ENCODE data around the gene MORC3.

Gene MORC3

DNA sequence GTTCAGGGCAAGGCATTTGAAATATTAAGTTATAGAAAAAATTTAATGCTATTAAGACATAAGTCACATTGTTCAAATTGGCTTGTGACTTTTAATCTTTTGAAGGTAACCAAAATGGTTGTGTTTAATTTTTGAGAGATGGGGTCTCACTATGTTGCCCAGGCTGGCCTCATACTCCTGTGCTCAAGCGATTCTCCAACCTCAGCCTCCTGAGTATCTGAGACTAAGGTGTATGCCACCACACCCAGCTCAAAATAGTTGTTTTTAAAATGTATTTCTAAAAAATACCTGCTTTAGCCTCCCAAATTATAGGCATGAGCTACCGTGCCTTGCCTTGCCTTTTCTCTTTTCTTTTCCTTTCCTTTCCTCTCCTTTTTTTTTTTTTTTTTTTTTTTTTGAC is 39.2 kb downstream of the MORC3 start:
- no CpG with 5 or more reads among the region's 2 CpGs for WGBS (ENCODE audit: extremely low coverage, insufficient coverage, insufficient read length)
- no peak overlapping the region for H2AK5ac ChIP-seq (ENCODE audit: low read length)
- no peak overlapping the region for H3K9ac ChIP-seq (ENCODE audit: low read length)

DNA sequence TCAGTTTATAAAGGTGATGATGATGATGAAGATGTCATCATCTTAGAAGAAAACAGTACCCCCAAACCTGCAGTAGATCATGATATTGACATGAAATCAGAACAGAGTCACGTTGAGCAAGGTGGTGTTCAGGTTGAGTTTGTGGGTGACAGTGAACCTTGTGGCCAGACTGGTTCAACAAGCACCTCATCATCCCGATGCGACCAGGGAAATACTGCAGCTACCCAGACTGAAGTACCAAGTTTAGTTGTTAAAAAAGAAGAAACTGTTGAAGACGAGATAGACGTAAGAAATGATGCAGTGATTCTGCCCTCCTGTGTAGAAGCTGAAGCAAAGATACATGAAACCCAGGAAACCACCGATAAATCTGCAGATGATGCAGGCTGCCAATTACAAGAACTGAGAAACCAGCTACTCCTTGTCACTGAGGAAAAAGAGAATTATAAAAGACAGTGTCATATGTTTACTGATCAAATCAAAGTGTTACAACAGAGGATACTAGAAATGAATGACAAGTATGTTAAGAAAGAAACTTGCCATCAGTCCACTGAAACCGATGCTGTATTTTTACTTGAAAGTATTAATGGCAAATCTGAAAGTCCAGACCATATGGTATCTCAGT is 49.2 kb downstream of the MORC3 start:
- Histone ChIP-seq H3K36me3 (ENCODE audit: control insufficient read depth in 1 of 2, insufficient read depth in 2 of 2, low read length in 2 of 2) (peaks cover 30 to 54% of the 10 kb centered on the region in 2 experiments), H3K27ac (ENCODE audit: low read depth, low read length) (no peak overlapping the region), H3K4me2 (ENCODE audit: low read length) (no peak overlapping the region), H3K14ac (ENCODE audit: low read length) (no peak overlapping the region), H3K18ac (ENCODE audit: low read length) (no peak overlapping the region), H2BK12ac (ENCODE audit: low read length) (no peak overlapping the region), H2BK120ac (ENCODE audit: insufficient read depth, low read length, poor library complexity) (no peak overlapping the region), H3K9ac (ENCODE audit: low read length) (no peak overlapping the region), H3K27me3 (ENCODE audit: insufficient read depth, low read length) (no peaks in the 10 kb centered on the region), H2BK5ac (ENCODE audit: low read depth, low read length, poor library complexity) (no peak overlapping the region), H3K9me3 (ENCODE audit: insufficient read depth, low read depth, low read length) (no peaks in the 10 kb centered on the region), H4K12ac (ENCODE audit: low read depth, low read length) (no peak overlapping the region), H3K4me3 (ENCODE audit: low read depth, low read length) (no peak overlapping the region), H3K4me1 (ENCODE audit: control insufficient read depth in 1 of 2, insufficient read depth in 2 of 2, low read length in 2 of 2) (no peaks in the 10 kb centered on the region), H3K23ac (ENCODE audit: low read length) (no peak overlapping the region), H2AFZ (ENCODE audit: insufficient read depth, low read length, poor library complexity) (no peak overlapping the region), H4K8ac (ENCODE audit: low read depth, low read length) (no peak overlapping the region), H3K79me2 (ENCODE audit: control insufficient read depth, insufficient read depth, low read length, poor library complexity) (no peaks in the 10 kb centered on the region), H2AK5ac (ENCODE audit: low read length) (no peak overlapping the region), H3K79me1 (ENCODE audit: low read length) (no peaks in the 10 kb centered on the region), H4K91ac (ENCODE audit: low read depth, low read length) (no peak overlapping the region), H3K4ac (ENCODE audit: low read depth, low read length) (no peak overlapping the region)
- no CpG with 5 or more reads among the region's 7 CpGs for WGBS (ENCODE audit: extremely low coverage, insufficient coverage, insufficient read length)
- no peak for DNase-seq

More for the DNA sequence above, 39.2 kb downstream of the MORC3 start:
- no peak overlapping the region for H2BK120ac ChIP-seq (ENCODE audit: insufficient read depth, low read length, poor library complexity)
- H3K36me3 ChIP-seq (ENCODE audit: control insufficient read depth in 1 of 2, insufficient read depth in 2 of 2, low read length in 2 of 2), result peaks cover 29 to 52% of the 10 kb centered on the region in 2 experiments
- no peak overlapping the region for H3K4ac ChIP-seq (ENCODE audit: low read depth, low read length)
- no peaks in the 10 kb centered on the region for H3K9me3 ChIP-seq (ENCODE audit: insufficient read depth, low read depth, low read length)
- H2BK5ac ChIP-seq (ENCODE audit: low read depth, low read length, poor library complexity), result no peak overlapping the region
- DNase-seq, result no peak
- no peak overlapping the region for H4K12ac ChIP-seq (ENCODE audit: low read depth, low read length)
- H3K79me1 ChIP-seq (ENCODE audit: low read length), result no peaks in the 10 kb centered on the region
- H4K8ac ChIP-seq (ENCODE audit: low read depth, low read length), result no peak overlapping the region
- H3K4me1 ChIP-seq (ENCODE audit: control insufficient read depth in 1 of 2, insufficient read depth in 2 of 2, low read length in 2 of 2), result no peaks in the 10 kb centered on the region
- no peaks in the 10 kb centered on the region for H3K79me2 ChIP-seq (ENCODE audit: control insufficient read depth, insufficient read depth, low read length, poor library complexity)
- no peak overlapping the region for H3K4me2 ChIP-seq (ENCODE audit: low read length)
- H3K4me3 ChIP-seq (ENCODE audit: low read depth, low read length), result no peak overlapping the region
- no peak overlapping the region for H3K23ac ChIP-seq (ENCODE audit: low read length)
- H2BK12ac ChIP-seq (ENCODE audit: low read length), result no peak overlapping the region
- H3K27ac ChIP-seq (ENCODE audit: low read depth, low read length), result no peak overlapping the region
- no peaks in the 10 kb centered on the region for H3K27me3 ChIP-seq (ENCODE audit: insufficient read depth, low read length)
- no peak overlapping the region for H3K14ac ChIP-seq (ENCODE audit: low read length)
- no peak overlapping the region for H3K18ac ChIP-seq (ENCODE audit: low read length)
- H4K91ac ChIP-seq (ENCODE audit: low read depth, low read length), result no peak overlapping the region
- no peak overlapping the region for H2AFZ ChIP-seq (ENCODE audit: insufficient read depth, low read length, poor library complexity)

DNA sequence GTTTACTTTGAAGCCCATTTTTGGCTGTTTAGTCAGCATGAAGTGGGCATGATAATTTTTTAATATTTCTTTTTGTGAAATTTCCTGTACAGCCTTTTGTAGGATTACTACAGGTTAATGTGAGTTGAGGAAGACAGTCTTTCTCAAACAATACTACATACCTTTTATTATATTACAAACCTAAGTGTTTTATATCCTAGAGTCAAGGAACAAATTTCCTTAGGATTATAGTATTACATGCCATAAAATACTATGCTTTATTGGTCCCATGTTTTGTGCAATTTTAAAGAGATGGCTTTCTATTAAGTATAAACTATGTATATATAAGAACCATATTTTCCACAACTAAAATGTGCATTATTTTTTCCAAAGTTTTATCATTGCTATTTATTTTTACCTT is 56.0 kb downstream of the MORC3 start:
- no peak overlapping the region for H3K4me2 ChIP-seq (ENCODE audit: low read length)
- no peak overlapping the region for H3K18ac ChIP-seq (ENCODE audit: low read length)
- no peaks in the 10 kb centered on the region for H3K9me3 ChIP-seq (ENCODE audit: insufficient read depth, low read depth, low read length)
- no peaks in the 10 kb centered on the region for H3K4me1 ChIP-seq (ENCODE audit: control insufficient read depth in 1 of 2, insufficient read depth in 2 of 2, low read length in 2 of 2)
- no peaks in the 10 kb centered on the region for H3K79me1 ChIP-seq (ENCODE audit: low read length)
- H4K12ac ChIP-seq (ENCODE audit: low read depth, low read length), result no peak overlapping the region
- no peak overlapping the region for H3K4ac ChIP-seq (ENCODE audit: low read depth, low read length)
- no peak overlapping the region for H3K9ac ChIP-seq (ENCODE audit: low read length)
- H4K91ac ChIP-seq (ENCODE audit: low read depth, low read length), result no peak overlapping the region
- H3K4me3 ChIP-seq (ENCODE audit: low read depth, low read length), result no peak overlapping the region
- H2AK5ac ChIP-seq (ENCODE audit: low read length), result no peak overlapping the region
- no peak overlapping the region for H3K27ac ChIP-seq (ENCODE audit: low read depth, low read length)
- DNase-seq, result no peak
- peaks cover 22 to 27% of the 10 kb centered on the region in 2 experiments for H3K36me3 ChIP-seq (ENCODE audit: control insufficient read depth in 1 of 2, insufficient read depth in 2 of 2, low read length in 2 of 2)
- H3K14ac ChIP-seq (ENCODE audit: low read length), result no peak overlapping the region
- no peak overlapping the region for H2BK120ac ChIP-seq (ENCODE audit: insufficient read depth, low read length, poor library complexity)
- no peak overlapping the region for H3K23ac ChIP-seq (ENCODE audit: low read length)
- H2AFZ ChIP-seq (ENCODE audit: insufficient read depth, low read length, poor library complexity), result no peak overlapping the region
- no peak overlapping the region for H2BK12ac ChIP-seq (ENCODE audit: low read length)
- H3K79me2 ChIP-seq (ENCODE audit: control insufficient read depth, insufficient read depth, low read length, poor library complexity), result no peaks in the 10 kb centered on the region
- H4K8ac ChIP-seq (ENCODE audit: low read depth, low read length), result no peak overlapping the region
- H2BK5ac ChIP-seq (ENCODE audit: low read depth, low read length, poor library complexity), result no peak overlapping the region
- no peaks in the 10 kb centered on the region for H3K27me3 ChIP-seq (ENCODE audit: insufficient read depth, low read length)

DNA sequence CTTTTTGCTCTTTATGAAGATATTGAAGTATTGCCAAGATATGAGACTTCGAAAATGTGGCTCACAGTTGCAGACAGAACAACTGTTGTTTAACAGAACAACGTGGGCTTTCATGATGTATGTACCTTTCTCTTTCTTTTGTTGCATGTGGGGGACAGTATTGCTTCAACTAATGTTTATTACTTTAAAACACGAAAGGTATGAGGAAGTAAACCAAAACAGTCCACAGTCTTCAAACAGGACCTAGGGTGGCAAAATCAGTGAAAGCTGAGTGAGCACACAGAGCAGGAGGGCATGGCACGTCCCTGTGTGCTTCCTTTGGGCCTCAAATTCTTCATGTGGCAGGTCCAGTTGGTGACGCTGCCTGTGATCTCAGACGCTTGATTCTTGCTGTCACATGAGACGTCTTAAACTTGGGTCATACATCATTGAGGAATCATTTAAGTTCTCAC is 57.4 kb downstream of the MORC3 start:
- Histone ChIP-seq H3K9me3 (ENCODE audit: insufficient read depth, low read depth, low read length) (no peaks in the 10 kb centered on the region), H4K8ac (ENCODE audit: low read depth, low read length) (no peak overlapping the region), H3K4me1 (ENCODE audit: control insufficient read depth in 1 of 2, insufficient read depth in 2 of 2, low read length in 2 of 2) (no peaks in the 10 kb centered on the region), H3K9ac (ENCODE audit: low read length) (no peak overlapping the region), H3K14ac (ENCODE audit: low read length) (no peak overlapping the region), H3K27ac (ENCODE audit: low read depth, low read length) (no peak overlapping the region), H2BK120ac (ENCODE audit: insufficient read depth, low read length, poor library complexity) (no peak overlapping the region), H4K91ac (ENCODE audit: low read depth, low read length) (no peak overlapping the region), H3K36me3 (ENCODE audit: control insufficient read depth in 1 of 2, insufficient read depth in 2 of 2, low read length in 2 of 2) (peaks cover 20 to 24% of the 10 kb centered on the region in 2 experiments), H3K4me2 (ENCODE audit: low read length) (no peak overlapping the region), H2BK5ac (ENCODE audit: low read depth, low read length, poor library complexity) (no peak overlapping the region), H3K23ac (ENCODE audit: low read length) (no peak overlapping the region), H3K79me2 (ENCODE audit: control insufficient read depth, insufficient read depth, low read length, poor library complexity) (no peaks in the 10 kb centered on the region), H3K4me3 (ENCODE audit: low read depth, low read length) (no peak overlapping the region), H2AFZ (ENCODE audit: insufficient read depth, low read length, poor library complexity) (no peak overlapping the region), H3K4ac (ENCODE audit: low read depth, low read length) (no peak overlapping the region), H2BK12ac (ENCODE audit: low read length) (no peak overlapping the region), H4K12ac (ENCODE audit: low read depth, low read length) (no peak overlapping the region), H3K79me1 (ENCODE audit: low read length) (no peaks in the 10 kb centered on the region), H3K18ac (ENCODE audit: low read length) (no peak overlapping the region), H3K27me3 (ENCODE audit: insufficient read depth, low read length) (no peaks in the 10 kb centered on the region), H2AK5ac (ENCODE audit: low read length) (no peak overlapping the region)
- DNase-seq, result no peak
- WGBS (ENCODE audit: extremely low coverage, insufficient coverage, insufficient read length), result no CpG with 5 or more reads among the region's 7 CpGs
